OCI-LY7 (cell line): ENCODE measurements around the gene DYNAP.

Experiments used
- CTCF ChIP-seq: fragments of 200-600 bp; sonication (generic); conservative IDR thresholded peaks from 2 replicates; pipeline ENCODE4 v1.5.1; 2014; ENCODE audit warnings: mild to moderate bottlenecking, antibody characterized with exemption, low read length, moderate library complexity, mixed read lengths
- EZH2phosphoT487 ChIP-seq: fragments of 200-600 bp; sonication (generic); IDR thresholded peaks from 2 replicates; pipeline ENCODE4 v1.6.1; 2018; ENCODE audit warnings: low read depth, borderline replicate concordance, mild to moderate bottlenecking, mixed run types, antibody characterized with exemption, low read length, moderate library complexity, mixed read lengths

GRCh38 chr18:54616220-54616848 lies 25.3 kb downstream of the DYNAP start:
- TF ChIP-seq CTCF (no peak), EZH2phosphoT487 (no peak)
